DMS153 treated with DMSO at 0.1 percent for 48 hours (cell line): ENCODE data around the gene BTBD2.

Experiments used
- DNase-seq: peaks from one replicate; lab custom pipeline; 2025; ENCODE audit not compliant: unreplicated experiment; lab: John Stamatoyannopoulos, UW

Gene BTBD2

DNA sequence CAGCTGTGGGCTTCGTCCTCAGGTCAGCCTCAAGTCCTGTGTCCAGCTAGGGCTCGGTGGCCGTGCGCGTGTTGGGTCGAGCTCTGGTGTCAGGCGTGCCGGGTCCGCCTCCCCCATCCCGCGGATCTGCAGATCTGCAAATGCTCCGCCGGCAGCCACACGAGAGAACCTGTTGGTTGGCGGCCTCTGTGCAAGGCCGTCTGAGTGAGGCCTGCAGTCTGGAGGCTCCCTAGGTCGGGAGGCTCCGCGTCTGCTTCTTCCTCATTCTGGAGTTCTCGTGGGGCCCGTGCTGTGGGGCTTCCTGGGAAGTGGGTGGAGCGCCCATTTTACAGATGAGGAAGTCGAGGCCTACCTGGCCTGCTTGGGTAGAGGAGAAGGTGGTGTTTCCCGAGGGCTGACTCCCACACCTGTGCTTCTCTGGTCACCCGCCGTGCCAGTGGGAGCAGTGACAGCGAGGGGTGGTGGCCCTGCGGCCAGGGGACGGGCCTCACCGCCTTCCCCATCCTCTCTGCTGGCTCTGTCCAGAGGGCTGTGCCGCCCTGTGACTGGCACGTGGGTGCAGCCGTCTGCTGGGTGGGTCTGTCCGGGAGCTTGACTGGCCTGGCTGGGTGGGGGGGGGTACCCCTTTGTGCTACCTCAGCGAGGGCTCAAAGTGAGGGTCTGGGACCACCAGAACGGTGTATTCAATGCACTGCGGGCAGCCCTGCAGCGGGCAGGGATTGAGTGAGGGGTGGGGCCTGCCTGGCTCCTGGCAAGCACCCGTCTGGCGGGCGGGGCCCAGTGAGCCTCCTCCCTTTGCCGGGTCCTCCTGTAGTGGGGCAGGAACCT lies 71.2 kb downstream of the BTBD2 start:
- no peak for DNase-seq

DNA sequence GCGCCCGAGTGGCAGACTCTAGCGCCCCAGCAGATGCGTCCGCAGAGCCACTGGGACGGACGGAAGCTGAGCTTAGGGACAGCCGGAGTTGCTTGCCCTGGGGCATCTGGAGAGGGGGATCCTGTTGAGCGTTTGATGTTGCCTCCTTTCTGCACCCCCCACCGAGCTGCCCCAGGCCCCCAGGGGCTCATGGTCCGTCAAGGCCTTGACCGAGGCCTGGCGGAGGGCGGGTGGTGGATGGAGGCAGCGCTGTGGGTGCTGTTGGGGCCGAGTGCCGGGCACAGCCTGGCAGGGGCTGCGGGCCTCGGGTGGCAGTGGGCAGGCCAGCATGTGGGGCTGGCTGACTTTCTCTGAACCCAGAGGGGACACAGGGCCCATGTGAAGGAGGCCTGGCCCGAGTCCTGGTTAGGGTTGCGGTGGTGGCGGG lies 71.8 kb downstream of the BTBD2 start:
- no peak for DNase-seq

GRCh38 chr19:1942934-1943555 lies 72.5 kb downstream of the BTBD2 start:
- DNase-seq: no peak

- DNase-seq: peak; percentile 25
Observed at GRCh38 chr19:1942078-1942933, 73.2 kb downstream of the BTBD2 start.

- no peak for DNase-seq
Observed at GRCh38 chr19:1941146-1942077, 74.1 kb downstream of the BTBD2 start, which contains the start of gene CSNK1G2. Gene CSNK1G2 (plus strand): TSS chr19:1941172. CDS start chr19:1969773, 28,601 bp downstream.

GRCh38 chr19:1938071-1938470 lies 77.4 kb downstream of the BTBD2 start:
- no peak for DNase-seq

DNA sequence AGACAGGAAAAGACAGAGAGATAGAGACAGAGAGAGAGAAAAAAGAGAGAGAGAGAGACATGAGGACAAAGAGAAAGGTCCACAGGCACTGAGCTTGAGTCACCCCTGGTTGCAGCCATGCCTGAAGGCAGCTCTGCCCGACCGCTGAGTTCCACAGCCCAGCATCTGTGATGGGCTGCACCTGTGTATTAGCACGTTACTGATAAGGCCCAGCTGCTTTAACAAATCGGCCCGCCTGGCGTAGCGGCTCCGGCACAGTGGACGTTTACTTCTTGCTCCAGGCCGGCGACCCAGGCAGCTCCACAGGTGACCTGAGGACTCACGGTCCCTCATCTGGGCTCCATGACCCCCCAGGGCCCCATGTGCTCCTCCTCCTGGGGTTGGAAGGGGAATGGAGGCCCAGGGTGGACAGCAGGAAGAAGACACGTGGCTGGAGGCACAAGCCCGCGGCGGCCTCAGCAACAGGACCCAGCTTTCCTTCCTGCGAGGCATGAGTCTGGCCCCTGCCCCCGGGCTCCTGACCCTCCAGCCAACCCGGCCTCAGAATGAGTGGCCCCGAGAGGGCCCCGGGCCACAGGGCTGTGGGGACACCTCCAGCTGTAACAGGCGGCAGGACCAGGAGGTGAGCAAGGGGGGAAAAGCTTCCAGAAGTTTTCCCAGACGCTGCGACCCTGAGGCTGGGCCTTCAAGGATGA lies 78.5 kb downstream of the BTBD2 start:
- no peak for DNase-seq

- DNase-seq: no peak
Observed at GRCh38 chr19:1936430-1936829, 79.1 kb downstream of the BTBD2 start.

DNA sequence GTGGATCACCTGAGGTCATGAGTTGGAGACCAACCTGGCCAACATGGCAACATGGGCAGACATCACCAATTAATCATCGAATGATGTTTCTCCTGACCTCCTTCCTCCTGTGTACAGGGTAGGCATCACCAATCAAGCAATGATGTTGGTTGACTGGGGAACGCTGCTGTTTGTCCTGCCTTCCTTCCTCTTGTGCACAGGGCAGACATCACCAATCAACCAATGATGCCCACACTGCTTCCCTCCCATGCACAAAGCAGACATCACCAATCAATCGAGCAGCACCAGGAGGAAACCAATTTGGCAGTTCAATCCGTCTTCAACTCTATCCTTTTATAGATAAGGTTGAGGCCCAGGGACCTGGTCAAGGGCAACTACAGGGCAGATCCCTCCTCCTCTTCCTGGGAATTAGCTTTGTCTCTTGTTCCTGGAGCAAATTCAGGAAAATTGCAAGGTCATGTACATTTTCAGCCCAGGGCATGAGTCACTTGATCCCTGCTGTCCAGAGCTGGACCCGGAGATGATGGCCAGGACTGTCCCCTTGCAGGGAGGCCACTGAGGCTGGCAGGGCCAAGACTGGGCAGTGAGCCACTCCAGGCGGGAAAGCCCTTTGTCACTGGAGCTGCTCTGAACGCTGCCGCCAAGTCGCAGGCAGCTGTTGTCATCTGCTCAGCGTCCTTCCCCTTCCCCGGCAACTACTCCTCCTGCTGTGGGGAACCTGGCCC lies 79.9 kb downstream of the BTBD2 start:
- DNase-seq: no peak
